ENCODE data around the gene BRMS1L. TPM values are rescaled to one million over a fixed set of nuclear protein-coding genes. Genes with fewer than 3 reads are reported as not detected.

The BRMS1L gene
- total and polyA plus RNA-seq, 10 of the 15 experiments (the other 5 are each of a cell fraction or from before 2014, with no cell fraction given), result 5.3 to 26.7 (median 8.3) TPM

DNA sequence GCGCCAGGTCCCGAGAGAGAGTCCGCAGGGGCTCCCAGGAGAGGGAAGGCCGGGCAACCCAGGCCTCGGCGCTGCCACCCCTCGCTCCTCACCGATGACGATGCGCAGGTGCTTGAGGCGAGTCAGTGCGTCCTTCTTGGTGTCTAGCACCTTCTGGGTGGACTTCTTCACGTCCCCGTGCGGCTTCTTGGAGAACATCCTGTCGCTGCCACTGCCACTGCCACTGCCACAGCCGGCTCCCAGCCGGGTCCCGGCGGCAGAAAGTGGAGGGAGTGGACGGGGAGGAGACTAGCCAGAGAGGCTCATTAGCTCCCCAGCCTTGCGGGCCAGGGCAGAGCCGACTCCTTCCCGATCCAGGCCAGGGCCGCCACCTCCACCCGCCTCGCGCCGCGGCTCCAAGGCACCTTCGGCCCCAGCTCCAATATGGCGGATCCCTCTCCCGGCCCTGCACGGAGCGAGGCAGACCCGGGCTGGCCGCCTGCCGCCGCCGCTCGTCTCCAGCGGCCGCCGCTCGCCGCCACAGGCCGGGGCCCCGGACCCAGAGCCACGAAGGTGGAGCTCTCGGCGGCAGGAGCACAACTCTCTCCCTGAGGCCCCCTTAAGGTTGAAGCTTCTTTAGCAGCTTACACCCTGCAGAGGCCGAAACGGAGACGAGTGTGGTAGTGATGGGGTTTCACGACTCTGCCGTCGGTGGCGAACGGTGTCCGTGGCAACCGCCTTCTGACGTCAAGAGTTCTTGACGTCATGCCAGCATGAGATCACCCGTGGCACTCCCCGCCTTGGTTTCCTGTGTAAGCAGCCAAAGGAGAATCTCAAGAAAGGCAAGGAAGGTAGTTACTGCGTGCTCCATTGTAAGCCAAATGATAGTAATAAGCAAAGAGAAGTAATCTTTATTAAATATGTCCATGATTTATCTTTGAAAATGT is 17.2 kb upstream of the BRMS1L start, which contains the start of gene RALGAPA1 (continued):
- TF ChIP-seq CREB1 (IDR thresholded peaks at IDR 0.05; ENCODE audit: low read depth), result peak; percentile 100
- peak; percentile 92 for TF ChIP-seq POLR2A (IDR thresholded peaks at IDR 0.05; ENCODE audit: low read depth, low read length)
- TF ChIP-seq NR2F1 (conservative IDR thresholded peaks at IDR 0.05), result 0 out of 2 replicates have a peak, but pooled peaks have one; percentile 28
- TF ChIP-seq, protein P1, sequence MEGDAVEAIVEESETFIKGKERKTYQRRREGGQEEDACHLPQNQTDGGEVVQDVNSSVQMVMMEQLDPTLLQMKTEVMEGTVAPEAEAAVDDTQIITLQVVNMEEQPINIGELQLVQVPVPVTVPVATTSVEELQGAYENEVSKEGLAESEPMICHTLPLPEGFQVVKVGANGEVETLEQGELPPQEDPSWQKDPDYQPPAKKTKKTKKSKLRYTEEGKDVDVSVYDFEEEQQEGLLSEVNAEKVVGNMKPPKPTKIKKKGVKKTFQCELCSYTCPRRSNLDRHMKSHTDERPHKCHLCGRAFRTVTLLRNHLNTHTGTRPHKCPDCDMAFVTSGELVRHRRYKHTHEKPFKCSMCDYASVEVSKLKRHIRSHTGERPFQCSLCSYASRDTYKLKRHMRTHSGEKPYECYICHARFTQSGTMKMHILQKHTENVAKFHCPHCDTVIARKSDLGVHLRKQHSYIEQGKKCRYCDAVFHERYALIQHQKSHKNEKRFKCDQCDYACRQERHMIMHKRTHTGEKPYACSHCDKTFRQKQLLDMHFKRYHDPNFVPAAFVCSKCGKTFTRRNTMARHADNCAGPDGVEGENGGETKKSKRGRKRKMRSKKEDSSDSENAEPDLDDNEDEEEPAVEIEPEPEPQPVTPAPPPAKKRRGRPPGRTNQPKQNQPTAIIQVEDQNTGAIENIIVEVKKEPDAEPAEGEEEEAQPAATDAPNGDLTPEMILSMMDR (IDR thresholded peaks at IDR 0.05 in 2 of 3, conservative IDR thresholded peaks at IDR 0.05 in 1 of 3; ENCODE audit: control insufficient read depth in 2 of 3, extremely low read depth in 1 of 3, insufficient read depth in 1 of 3, low read depth in 3 of 3, low read length in 3 of 3), result peak; percentile 38 to 53 (median 50)
- TF ChIP-seq, protein P2, sequence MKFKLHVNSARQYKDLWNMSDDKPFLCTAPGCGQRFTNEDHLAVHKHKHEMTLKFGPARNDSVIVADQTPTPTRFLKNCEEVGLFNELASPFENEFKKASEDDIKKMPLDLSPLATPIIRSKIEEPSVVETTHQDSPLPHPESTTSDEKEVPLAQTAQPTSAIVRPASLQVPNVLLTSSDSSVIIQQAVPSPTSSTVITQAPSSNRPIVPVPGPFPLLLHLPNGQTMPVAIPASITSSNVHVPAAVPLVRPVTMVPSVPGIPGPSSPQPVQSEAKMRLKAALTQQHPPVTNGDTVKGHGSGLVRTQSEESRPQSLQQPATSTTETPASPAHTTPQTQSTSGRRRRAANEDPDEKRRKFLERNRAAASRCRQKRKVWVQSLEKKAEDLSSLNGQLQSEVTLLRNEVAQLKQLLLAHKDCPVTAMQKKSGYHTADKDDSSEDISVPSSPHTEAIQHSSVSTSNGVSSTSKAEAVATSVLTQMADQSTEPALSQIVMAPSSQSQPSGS (IDR thresholded peaks at IDR 0.05; ENCODE audit: low read length), result peak; percentile 80
- peak; percentile 71 for TF ChIP-seq IKZF1 (conservative IDR thresholded peaks at IDR 0.05)
- peak; percentile 82; the same call in 1 of the 2 replicates for TF ChIP-seq LARP7 (IDR thresholded peaks at IDR 0.05)
- TF ChIP-seq, protein P3, sequence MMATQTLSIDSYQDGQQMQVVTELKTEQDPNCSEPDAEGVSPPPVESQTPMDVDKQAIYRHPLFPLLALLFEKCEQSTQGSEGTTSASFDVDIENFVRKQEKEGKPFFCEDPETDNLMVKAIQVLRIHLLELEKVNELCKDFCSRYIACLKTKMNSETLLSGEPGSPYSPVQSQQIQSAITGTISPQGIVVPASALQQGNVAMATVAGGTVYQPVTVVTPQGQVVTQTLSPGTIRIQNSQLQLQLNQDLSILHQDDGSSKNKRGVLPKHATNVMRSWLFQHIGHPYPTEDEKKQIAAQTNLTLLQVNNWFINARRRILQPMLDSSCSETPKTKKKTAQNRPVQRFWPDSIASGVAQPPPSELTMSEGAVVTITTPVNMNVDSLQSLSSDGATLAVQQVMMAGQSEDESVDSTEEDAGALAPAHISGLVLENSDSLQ (IDR thresholded peaks at IDR 0.05), result peak; percentile 29; the same call in 1 of the 2 replicates
- peak; percentile 35 to 53; a peak in 2 of 4 replicates for TF ChIP-seq EP300 (IDR thresholded peaks at IDR 0.05; ENCODE audit: borderline replicate concordance in 1 of 2, control insufficient read depth in 1 of 2, low read depth in 2 of 2, low read length in 2 of 2)
- TF ChIP-seq RUNX3 (IDR thresholded peaks at IDR 0.05; ENCODE audit: low read length), result peak; percentile 49
- TF ChIP-seq YY1 (IDR thresholded peaks at IDR 0.05; ENCODE audit: low read depth, low read length), result peak; percentile 85
- TF ChIP-seq TCF3 (IDR thresholded peaks at IDR 0.05; ENCODE audit: borderline replicate concordance, insufficient read depth, low read depth, low read length), result 0 out of 2 replicates have a peak, but pooled peaks have one; percentile 10
- TF ChIP-seq ATF7 (IDR thresholded peaks at IDR 0.05; ENCODE audit: low read depth), result peak; percentile 96
- TF ChIP-seq, protein P4, sequence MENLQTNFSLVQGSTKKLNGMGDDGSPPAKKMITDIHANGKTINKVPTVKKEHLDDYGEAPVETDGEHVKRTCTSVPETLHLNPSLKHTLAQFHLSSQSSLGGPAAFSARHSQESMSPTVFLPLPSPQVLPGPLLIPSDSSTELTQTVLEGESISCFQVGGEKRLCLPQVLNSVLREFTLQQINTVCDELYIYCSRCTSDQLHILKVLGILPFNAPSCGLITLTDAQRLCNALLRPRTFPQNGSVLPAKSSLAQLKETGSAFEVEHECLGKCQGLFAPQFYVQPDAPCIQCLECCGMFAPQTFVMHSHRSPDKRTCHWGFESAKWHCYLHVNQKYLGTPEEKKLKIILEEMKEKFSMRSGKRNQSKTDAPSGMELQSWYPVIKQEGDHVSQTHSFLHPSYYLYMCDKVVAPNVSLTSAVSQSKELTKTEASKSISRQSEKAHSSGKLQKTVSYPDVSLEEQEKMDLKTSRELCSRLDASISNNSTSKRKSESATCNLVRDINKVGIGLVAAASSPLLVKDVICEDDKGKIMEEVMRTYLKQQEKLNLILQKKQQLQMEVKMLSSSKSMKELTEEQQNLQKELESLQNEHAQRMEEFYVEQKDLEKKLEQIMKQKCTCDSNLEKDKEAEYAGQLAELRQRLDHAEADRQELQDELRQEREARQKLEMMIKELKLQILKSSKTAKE (IDR thresholded peaks at IDR 0.05; ENCODE audit: low read depth, poor library complexity, severe bottlenecking), result peak; percentile 19
- TF ChIP-seq STAT3 (IDR thresholded peaks at IDR 0.05; ENCODE audit: low read depth, low read length), result peak; percentile 80; the same call in 1 of the 2 replicates
- 0 out of 2 replicates have a peak, but pooled peaks have one; percentile 31 for TF ChIP-seq PML (IDR thresholded peaks at IDR 0.05; ENCODE audit: low read length)
- TF ChIP-seq POU2F2 (IDR thresholded peaks at IDR 0.05; ENCODE audit: borderline replicate concordance, low read depth, low read length), result peak; percentile 43; the same call in 1 of the 3 replicates
- TF ChIP-seq BMI1 (IDR thresholded peaks at IDR 0.05; ENCODE audit: borderline replicate concordance), result peak; percentile 93
- TF ChIP-seq SMAD5 (IDR thresholded peaks at IDR 0.05; ENCODE audit: low read depth), result peak; percentile 65; the same call in 1 of the 2 replicates
- peak; percentile 99 for TF ChIP-seq CREM (IDR thresholded peaks at IDR 0.05; ENCODE audit: low read depth)
